ENCODE measurements around the gene GPC1.

GPC1 gene

DNA sequence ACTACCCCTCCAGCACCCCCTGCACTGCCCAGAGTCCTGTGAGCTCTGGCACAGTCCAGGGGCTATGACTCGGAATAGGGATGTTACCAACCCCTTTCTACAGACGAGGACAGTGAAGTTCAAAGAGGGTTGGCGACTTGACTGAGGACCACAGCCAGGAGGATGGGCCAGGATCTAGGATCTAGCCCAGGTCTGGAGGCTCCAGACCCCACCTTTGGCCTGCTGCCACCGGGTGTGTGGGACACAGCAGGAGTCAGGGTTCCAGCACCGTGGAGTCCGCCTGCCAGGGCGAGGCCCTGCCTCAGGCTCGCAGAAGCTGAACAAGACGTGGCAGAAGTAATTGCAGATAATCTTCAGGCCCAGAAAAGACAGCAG lies 37.9 kb upstream of the GPC1 start:
- Histone ChIP-seq H3K36me3 (ENCODE audit: control insufficient read depth, insufficient read depth, low read length) (no peaks in the 10 kb centered on the region), H3K4me3 (ENCODE audit: insufficient read depth, low read depth, low read length, poor library complexity, severe bottlenecking) (no peak overlapping the region), H3K27ac (ENCODE audit: insufficient read depth, low read length, poor library complexity, severe bottlenecking) (no peak overlapping the region), H3K9me3 (ENCODE audit: control insufficient read depth, low read length) (no peaks in the 10 kb centered on the region), H3K4me1 (ENCODE audit: control insufficient read depth, insufficient read depth, low read length, poor library complexity, severe bottlenecking) (peaks cover 3% of the 10 kb centered on the region), H3K27me3 (replicated peaks; ENCODE audit: control insufficient read depth, insufficient read depth, low read length, poor library complexity, severe bottlenecking) (no peaks in the 10 kb centered on the region)
- no peak for DNase-seq

DNA sequence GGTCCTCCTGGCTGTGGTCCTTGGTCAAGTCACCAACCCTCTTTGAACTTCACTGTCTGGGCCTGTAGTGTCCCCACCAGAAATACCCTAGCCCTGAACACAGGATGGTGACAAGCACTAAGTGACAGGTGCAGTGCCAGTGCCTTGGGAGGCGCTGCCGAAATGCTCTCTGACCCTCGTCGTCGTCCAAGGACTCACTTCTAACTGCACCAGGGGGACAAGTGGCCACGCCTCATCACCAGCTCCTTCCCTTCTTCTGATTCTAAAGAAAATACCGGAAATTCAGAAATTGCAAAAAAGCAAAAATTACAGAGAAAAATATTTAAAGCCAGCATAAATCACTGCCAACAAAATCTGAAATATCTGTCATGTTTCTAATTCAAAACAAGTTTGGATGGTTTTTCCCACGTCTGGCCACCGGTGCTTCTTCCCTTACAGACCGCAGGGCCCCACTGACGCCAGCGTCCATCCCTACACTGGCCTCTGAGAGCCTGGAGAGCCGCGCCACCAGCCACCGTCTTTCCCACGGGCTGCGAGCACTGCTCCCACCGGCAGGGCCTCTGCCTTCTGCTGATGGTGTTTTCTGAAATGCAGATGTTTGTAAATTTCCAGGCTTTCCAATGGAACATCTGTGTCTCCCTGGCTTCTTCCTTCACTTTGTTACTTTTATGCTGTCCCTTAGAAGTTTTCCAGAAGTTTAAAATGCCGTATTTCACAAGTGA lies 37.4 kb upstream of the GPC1 start:
- Histone ChIP-seq H3K27ac (ENCODE audit: insufficient read depth, low read length, poor library complexity, severe bottlenecking) (no peak overlapping the region), H3K9me3 (ENCODE audit: control insufficient read depth, low read length) (no peaks in the 10 kb centered on the region), H3K4me3 (ENCODE audit: insufficient read depth, low read depth, low read length, poor library complexity, severe bottlenecking) (no peak overlapping the region), H3K4me1 (ENCODE audit: control insufficient read depth, insufficient read depth, low read length, poor library complexity, severe bottlenecking) (peaks cover 7% of the 10 kb centered on the region), H3K36me3 (ENCODE audit: control insufficient read depth, insufficient read depth, low read length) (no peaks in the 10 kb centered on the region), H3K27me3 (replicated peaks; ENCODE audit: control insufficient read depth, insufficient read depth, low read length, poor library complexity, severe bottlenecking) (no peaks in the 10 kb centered on the region)
- no peak for DNase-seq

- H3K27ac ChIP-seq (ENCODE audit: insufficient read depth, low read length, poor library complexity, severe bottlenecking) = no peak overlapping the region
- peaks cover 8% of the 10 kb centered on the region for H3K4me1 ChIP-seq (ENCODE audit: control insufficient read depth, insufficient read depth, low read length, poor library complexity, severe bottlenecking)
Observed at GRCh38 chr2:240398661-240399267, 36.7 kb upstream of the GPC1 start.

GRCh38 chr2:240399419-240400324 lies 35.8 kb upstream of the GPC1 start:
- Histone ChIP-seq H3K36me3 (ENCODE audit: control insufficient read depth, insufficient read depth, low read length) (no peaks in the 10 kb centered on the region), H3K27me3 (replicated peaks; ENCODE audit: control insufficient read depth, insufficient read depth, low read length, poor library complexity, severe bottlenecking) (no peaks in the 10 kb centered on the region), H3K4me3 (ENCODE audit: insufficient read depth, low read depth, low read length, poor library complexity, severe bottlenecking) (no peak overlapping the region), H3K4me1 (ENCODE audit: control insufficient read depth, insufficient read depth, low read length, poor library complexity, severe bottlenecking) (peaks cover 8% of the 10 kb centered on the region), H3K27ac (ENCODE audit: insufficient read depth, low read length, poor library complexity, severe bottlenecking) (no peak overlapping the region), H3K9me3 (ENCODE audit: control insufficient read depth, low read length) (no peaks in the 10 kb centered on the region)
- no peak for DNase-seq

More at GRCh38 chr2:240398661-240399267, 36.7 kb upstream of the GPC1 start:
- no peaks in the 10 kb centered on the region for H3K27me3 ChIP-seq (replicated peaks; ENCODE audit: control insufficient read depth, insufficient read depth, low read length, poor library complexity, severe bottlenecking)
- H3K36me3 ChIP-seq (ENCODE audit: control insufficient read depth, insufficient read depth, low read length) = no peaks in the 10 kb centered on the region
- DNase-seq = no peak
- no peak overlapping the region for H3K4me3 ChIP-seq (ENCODE audit: insufficient read depth, low read depth, low read length, poor library complexity, severe bottlenecking)
- H3K9me3 ChIP-seq (ENCODE audit: control insufficient read depth, low read length) = no peaks in the 10 kb centered on the region

DNA sequence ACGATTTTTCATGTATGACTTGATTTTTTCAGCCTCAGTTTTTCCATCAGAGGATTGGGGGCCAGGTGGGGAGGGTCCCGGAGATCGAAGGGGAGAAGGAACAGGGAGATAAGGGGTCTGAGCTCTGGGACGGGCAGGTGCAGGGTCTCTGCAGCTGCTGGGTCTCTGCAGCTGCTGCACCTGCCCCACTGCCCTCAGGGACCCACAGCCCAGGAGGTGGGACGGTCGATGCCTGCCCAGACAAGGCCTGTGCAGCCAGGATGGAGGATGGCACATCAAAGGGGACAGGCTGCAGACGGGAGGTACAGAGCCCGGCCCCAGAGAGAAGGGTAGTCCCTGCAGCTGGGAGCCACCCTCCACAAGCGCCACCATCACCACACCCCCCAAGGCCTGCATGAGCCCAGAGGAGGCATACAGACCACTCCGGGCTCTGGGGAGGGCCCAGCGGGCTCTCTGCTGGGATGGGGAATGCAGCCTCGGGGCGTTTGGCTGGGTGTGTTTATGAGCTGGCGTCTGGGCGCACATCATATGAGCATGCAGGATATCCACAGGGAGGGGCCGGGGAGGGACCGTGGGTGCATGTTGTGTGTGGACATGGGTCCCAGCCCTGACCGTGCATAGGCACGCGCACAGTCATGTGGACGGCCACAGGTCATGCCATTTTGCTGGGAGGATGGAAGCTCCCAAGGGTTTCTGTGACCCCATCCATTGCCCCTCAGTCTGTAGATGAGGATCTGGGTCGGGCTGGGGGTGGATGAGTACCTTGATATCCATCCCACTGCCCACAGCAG lies 34.9 kb upstream of the GPC1 start:
- no peak for DNase-seq
- no peak overlapping the region for H3K4me3 ChIP-seq (ENCODE audit: insufficient read depth, low read depth, low read length, poor library complexity, severe bottlenecking)
- no peaks in the 10 kb centered on the region for H3K27me3 ChIP-seq (replicated peaks; ENCODE audit: control insufficient read depth, insufficient read depth, low read length, poor library complexity, severe bottlenecking)

DNA sequence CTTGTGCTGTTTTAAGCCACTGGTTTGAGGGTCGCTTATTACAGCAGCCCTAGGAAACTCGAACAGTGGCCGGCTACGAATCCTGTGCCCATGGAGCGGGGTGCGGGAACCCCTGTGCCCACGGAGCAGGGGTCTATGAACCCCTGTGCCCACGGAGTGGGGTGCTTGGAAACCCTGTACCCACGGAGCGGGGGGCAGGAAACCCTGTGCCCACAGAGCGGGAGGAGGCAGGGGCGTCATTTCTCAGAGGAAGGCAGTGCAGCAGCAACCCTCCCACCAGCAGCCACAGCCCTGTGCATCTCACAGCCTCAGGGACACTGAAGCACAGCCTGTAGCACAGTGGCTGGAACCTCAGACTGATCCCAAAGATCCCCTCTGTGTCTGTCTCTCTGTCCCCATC lies 34.2 kb upstream of the GPC1 start:
- Histone ChIP-seq H3K4me1 (ENCODE audit: control insufficient read depth, insufficient read depth, low read length, poor library complexity, severe bottlenecking) (peaks cover 8% of the 10 kb centered on the region), H3K9me3 (ENCODE audit: control insufficient read depth, low read length) (no peaks in the 10 kb centered on the region), H3K27ac (ENCODE audit: insufficient read depth, low read length, poor library complexity, severe bottlenecking) (no peak overlapping the region), H3K36me3 (ENCODE audit: control insufficient read depth, insufficient read depth, low read length) (no peaks in the 10 kb centered on the region), H3K27me3 (replicated peaks; ENCODE audit: control insufficient read depth, insufficient read depth, low read length, poor library complexity, severe bottlenecking) (no peaks in the 10 kb centered on the region), H3K4me3 (ENCODE audit: insufficient read depth, low read depth, low read length, poor library complexity, severe bottlenecking) (no peak overlapping the region)
- no peak for DNase-seq

More for the DNA sequence above, 34.9 kb upstream of the GPC1 start:
- Histone ChIP-seq H3K4me1 (ENCODE audit: control insufficient read depth, insufficient read depth, low read length, poor library complexity, severe bottlenecking) (peaks cover 8% of the 10 kb centered on the region), H3K27ac (ENCODE audit: insufficient read depth, low read length, poor library complexity, severe bottlenecking) (no peak overlapping the region), H3K36me3 (ENCODE audit: control insufficient read depth, insufficient read depth, low read length) (no peaks in the 10 kb centered on the region), H3K9me3 (ENCODE audit: control insufficient read depth, low read length) (no peaks in the 10 kb centered on the region)

- DNase-seq = no peak
- no peaks in the 10 kb centered on the region for H3K36me3 ChIP-seq (ENCODE audit: control insufficient read depth, insufficient read depth, low read length)
- H3K27me3 ChIP-seq (replicated peaks; ENCODE audit: control insufficient read depth, insufficient read depth, low read length, poor library complexity, severe bottlenecking) = no peaks in the 10 kb centered on the region
- no peak overlapping the region for H3K27ac ChIP-seq (ENCODE audit: insufficient read depth, low read length, poor library complexity, severe bottlenecking)
- H3K4me1 ChIP-seq (ENCODE audit: control insufficient read depth, insufficient read depth, low read length, poor library complexity, severe bottlenecking) = peaks cover 8% of the 10 kb centered on the region
- no peaks in the 10 kb centered on the region for H3K9me3 ChIP-seq (ENCODE audit: control insufficient read depth, low read length)
- no peak overlapping the region for H3K4me3 ChIP-seq (ENCODE audit: insufficient read depth, low read depth, low read length, poor library complexity, severe bottlenecking)
Observed at GRCh38 chr2:240401781-240402551, 33.5 kb upstream of the GPC1 start.

DNA sequence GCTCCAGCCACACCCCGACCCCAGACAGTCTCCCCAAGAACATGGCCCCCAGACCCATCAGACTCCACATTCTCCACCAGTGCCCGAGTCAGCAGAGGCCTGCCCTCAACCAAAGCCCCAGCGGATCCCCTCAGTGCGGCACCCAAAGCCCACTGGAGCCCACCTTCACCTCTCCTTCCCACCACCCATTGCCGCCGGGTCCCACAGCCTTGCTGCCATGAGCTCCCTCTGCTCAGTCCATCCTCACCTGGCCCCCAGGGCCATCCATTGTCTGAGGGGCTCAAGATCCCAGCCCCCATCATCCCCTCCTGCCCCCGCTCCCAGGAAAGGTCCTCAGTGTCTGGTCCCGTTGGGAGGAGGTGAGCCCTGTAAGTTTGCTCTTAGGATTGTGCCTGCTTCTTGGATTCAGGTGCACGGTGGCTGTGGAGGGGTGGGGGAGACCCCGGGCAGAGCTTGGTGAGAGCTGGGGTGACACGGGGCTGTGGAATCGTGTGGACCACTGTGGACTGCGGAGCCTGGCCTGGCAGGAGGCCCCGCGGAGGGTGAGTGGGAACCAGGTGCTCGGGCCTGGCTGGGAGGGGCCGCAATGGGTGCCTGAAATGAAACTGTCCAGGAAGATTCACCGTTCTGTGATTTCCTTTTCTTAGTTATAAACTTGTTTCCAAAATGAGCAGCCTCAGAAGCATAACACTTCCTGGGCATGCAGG lies 32.7 kb upstream of the GPC1 start:
- no peak for DNase-seq
- no peak overlapping the region for H3K4me3 ChIP-seq (ENCODE audit: insufficient read depth, low read depth, low read length, poor library complexity, severe bottlenecking)
- no peak overlapping the region for H3K27ac ChIP-seq (ENCODE audit: insufficient read depth, low read length, poor library complexity, severe bottlenecking)

More for the DNA sequence above, 32.7 kb upstream of the GPC1 start:
- Histone ChIP-seq H3K4me1 (ENCODE audit: control insufficient read depth, insufficient read depth, low read length, poor library complexity, severe bottlenecking) (peaks cover 8% of the 10 kb centered on the region), H3K27me3 (replicated peaks; ENCODE audit: control insufficient read depth, insufficient read depth, low read length, poor library complexity, severe bottlenecking) (no peaks in the 10 kb centered on the region), H3K36me3 (ENCODE audit: control insufficient read depth, insufficient read depth, low read length) (no peaks in the 10 kb centered on the region), H3K9me3 (ENCODE audit: control insufficient read depth, low read length) (no peaks in the 10 kb centered on the region)

Measured in effector memory CD4-positive, alpha-beta T cell (primary cell).